GM12865 (cell line): ENCODE results near the gene ITGA4.

Source experiments
- DNase-seq: peaks from one replicate; pipeline ENCODE4 v3.0.0; 2010; ENCODE audit warnings: low read depth
- H3K4me3 ChIP-seq: 2 replicates; pipeline ENCODE4 v1.5.1; 2011; ENCODE audit warnings: mild to moderate bottlenecking, low read depth, low read length, control low read depth
- TF ChIP-seq, protein P1 (sequence below): IDR thresholded peaks from 2 replicates; pipeline ENCODE4 v1.5.1; 2011; ENCODE audit warnings: low read length, control low read depth, low read depth, inconsistent platforms; ENCODE audit not compliant: insufficient read depth; ENCODE audit errors: missing control alignments

The ITGA4 gene

DNA sequence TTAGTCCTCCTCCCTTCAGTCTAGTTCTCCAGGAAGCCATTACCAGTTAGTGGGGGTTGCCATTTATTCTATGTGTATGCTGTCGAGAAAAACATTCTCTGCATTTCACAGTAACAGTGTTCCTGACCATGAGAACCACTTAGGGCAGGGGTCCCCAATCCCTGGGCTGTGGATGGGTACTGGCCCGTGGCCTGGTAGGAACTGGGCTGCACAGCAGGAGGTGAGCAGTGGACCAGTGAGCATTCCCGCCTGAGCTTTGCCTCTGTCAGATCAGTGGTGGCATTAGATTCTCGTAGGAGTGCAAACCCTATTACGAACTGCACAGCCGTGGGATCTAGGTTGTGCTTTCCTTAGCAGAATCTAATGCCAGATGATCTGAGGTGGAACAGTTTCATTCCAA lies 15.8 kb downstream of the ITGA4 start:
- no peak overlapping the region for H3K4me3 ChIP-seq
- TF ChIP-seq, protein P1, sequence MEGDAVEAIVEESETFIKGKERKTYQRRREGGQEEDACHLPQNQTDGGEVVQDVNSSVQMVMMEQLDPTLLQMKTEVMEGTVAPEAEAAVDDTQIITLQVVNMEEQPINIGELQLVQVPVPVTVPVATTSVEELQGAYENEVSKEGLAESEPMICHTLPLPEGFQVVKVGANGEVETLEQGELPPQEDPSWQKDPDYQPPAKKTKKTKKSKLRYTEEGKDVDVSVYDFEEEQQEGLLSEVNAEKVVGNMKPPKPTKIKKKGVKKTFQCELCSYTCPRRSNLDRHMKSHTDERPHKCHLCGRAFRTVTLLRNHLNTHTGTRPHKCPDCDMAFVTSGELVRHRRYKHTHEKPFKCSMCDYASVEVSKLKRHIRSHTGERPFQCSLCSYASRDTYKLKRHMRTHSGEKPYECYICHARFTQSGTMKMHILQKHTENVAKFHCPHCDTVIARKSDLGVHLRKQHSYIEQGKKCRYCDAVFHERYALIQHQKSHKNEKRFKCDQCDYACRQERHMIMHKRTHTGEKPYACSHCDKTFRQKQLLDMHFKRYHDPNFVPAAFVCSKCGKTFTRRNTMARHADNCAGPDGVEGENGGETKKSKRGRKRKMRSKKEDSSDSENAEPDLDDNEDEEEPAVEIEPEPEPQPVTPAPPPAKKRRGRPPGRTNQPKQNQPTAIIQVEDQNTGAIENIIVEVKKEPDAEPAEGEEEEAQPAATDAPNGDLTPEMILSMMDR, result no peak
- DNase-seq, result no peak

DNA sequence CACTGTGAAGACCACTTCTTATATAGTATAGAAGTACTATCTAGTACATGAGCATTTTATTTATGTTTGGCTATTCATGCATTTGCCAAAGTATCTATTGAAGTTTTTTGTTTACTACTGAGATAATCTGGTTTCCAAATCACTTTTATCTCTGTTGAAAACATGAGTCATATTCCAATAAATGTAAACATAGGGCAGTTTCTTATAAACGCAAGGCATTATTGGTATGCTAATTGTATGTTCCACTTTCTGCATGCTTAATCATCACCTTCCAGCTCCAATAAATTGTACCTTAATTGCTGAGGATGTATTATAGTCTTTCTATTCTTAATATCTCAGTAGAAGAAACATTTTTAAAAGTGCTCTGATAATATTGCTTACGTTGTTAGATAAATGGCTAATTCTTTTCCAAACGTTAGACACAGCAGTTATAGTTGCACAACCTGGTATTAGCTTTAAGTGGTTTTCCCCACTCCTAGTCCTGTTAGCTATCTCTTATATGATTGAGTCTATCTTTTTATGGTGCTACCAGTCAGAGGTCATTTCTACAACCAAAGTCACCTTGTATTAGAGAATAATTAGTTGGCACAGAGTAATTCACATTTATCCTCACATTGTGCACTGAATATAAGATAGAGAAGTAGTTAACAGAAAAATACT lies 17.2 kb downstream of the ITGA4 start:
- TF ChIP-seq, protein P1, result no peak
- no peak for DNase-seq
- H3K4me3 ChIP-seq, result no peak overlapping the region

DNA sequence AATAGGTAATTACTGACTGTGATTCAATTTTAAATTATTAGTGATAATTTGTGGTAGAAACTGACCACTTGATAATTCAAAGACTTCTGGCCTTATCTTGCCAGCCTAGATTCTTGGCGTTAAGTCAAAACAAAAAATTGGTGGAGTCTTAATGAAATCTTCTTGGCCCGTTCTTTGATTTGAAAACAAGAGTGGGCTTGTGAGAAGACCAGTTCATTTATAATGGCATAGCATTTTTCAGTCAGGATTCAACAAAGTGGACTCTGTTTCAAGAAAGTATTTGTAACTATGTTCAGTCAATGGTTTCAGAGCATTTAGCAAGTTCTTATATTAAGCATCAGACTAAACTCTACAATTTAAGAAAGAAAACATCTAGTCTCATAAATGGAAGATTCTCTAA lies 26.0 kb downstream of the ITGA4 start:
- TF ChIP-seq, protein P1, result no peak
- no peak for DNase-seq
- H3K4me3 ChIP-seq, result no peak overlapping the region

DNA sequence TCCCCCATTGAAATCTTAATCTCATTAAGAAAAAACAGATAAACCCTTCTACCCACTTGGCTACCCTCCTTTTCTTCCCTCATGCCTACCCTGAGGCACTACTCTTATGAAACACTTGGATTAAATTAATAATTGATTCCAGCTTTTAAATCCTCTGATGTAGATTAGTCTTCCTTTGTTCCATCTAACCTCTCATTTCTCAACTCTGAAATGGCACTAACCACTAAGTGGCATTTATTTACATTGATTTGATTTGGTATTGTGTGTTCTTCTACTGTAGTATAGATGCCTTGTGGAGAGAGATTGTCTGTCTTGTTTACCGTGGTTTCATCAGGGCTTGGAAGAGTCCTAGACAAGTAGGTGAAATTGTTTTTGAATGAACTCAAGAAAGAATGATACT lies 26.7 kb downstream of the ITGA4 start:
- TF ChIP-seq, protein P1, result no peak
- DNase-seq, result no peak
- H3K4me3 ChIP-seq, result no peak overlapping the region

DNA sequence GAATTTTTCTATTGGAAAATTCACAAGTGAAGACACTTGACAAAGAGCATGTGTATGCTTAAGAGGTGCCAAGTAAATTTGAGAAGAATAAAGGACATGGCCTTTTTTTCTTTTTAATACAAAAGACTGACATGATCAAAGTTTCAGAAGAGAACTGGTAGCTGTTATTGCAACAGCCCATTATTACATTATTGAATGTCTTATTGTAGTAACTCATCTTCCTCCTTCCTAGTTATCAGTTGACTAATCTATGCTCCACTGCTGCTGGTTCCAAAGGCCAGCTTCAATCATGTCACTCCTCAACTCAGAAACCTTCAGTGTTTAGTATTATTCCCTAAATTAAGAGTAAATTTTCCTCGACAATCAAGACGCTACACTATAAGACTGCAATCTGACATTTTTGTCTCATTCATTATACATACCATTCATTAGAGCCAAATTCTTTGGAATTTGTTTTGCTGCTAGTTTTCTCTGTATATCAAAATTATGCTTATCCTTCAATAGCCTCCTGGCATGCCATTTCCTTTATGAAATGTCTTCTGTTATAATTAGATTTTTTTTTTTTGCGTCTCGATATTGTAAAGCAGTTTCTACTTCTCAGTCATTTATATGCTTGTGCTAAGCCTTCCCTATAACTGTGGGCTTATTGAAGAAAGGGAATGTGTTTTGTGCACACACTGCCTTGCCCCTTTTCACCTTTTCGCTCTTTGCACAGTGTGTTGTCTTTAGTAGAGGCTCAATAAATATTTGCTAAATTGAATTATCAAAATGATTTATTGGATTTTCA lies 27.9 kb downstream of the ITGA4 start:
- TF ChIP-seq, protein P1, result no peak
- no peak overlapping the region for H3K4me3 ChIP-seq
- no peak for DNase-seq

DNA sequence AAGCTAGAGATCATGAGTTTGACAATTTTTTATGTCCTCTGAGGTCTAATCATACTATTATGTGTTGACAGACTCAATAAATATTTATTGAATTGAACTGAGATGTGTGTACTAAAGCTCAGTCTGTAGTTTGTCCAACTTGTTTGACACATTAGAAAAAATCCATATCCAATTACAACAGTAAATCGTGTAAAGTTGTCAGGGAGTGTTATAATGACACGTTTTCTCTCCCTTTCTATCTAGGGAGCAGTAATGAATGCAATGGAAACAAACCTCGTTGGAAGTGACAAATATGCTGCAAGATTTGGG lies 28.4 kb downstream of the ITGA4 start:
- H3K4me3 ChIP-seq, result no peak overlapping the region
- TF ChIP-seq, protein P1, result no peak
- DNase-seq, result no peak
